Spleen (tissue), 7 donors: ENCODE results near the gene ADAMTS14.

ENCODE experiments used
- POLR2A ChIP-seq, 3 donors: fragments of 450-650 bp; IDR thresholded peaks; one replicate each; pipeline ENCODE4 v1.5.1; 2017; ENCODE audit warnings: antibody characterized with exemption in 3 of 3, mild to moderate bottlenecking in 1 of 3
- TF ChIP-seq, protein P1 (sequence below), 11 experiments: fragments of 200-600 bp in 7 of 11; fragments of 450-650 bp in 4 of 11; sonication (generic) in 4 of 11; IDR thresholded peaks in 8 of 11; conservative IDR thresholded peaks in 3 of 11; 1 replicate in 7 of 11; 2 replicates in 4 of 11; pipeline versions ENCODE4 v1.4.0 to v1.8.0; 2016 to 2021; ENCODE audit warnings: antibody characterized with exemption in 11 of 11, inconsistent platforms in 4 of 11, mild to moderate bottlenecking in 1 of 11
- donor health status: DM: no; HTN: no; CAD: no; lungs with moderate emphysema.
- donor health status: DM: no; HTN: no; CAD: no.
- donor health status: DM: no; HTN: no; CAD: no.

DNA sequence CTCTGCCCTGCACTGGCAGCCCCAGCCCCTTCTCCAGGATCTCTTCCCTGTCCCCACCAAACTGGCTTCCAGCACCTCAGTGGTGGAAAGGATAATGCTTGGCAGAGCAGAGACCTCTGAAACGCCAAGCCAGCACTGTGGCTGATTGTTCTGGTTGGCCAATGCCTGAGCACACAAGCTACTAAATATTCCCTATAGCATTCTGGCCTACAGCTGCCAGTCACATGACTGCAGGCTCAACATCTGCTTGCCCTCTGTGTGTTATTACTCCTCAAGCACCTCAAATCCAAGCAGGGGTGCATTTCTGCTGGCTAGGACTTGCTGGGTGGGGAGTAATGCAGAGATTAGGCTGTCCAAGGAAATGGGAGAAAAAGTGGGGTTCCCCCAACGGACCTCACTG, 106.8 kb downstream of the ADAMTS14 start:
- TF ChIP-seq, protein P1, sequence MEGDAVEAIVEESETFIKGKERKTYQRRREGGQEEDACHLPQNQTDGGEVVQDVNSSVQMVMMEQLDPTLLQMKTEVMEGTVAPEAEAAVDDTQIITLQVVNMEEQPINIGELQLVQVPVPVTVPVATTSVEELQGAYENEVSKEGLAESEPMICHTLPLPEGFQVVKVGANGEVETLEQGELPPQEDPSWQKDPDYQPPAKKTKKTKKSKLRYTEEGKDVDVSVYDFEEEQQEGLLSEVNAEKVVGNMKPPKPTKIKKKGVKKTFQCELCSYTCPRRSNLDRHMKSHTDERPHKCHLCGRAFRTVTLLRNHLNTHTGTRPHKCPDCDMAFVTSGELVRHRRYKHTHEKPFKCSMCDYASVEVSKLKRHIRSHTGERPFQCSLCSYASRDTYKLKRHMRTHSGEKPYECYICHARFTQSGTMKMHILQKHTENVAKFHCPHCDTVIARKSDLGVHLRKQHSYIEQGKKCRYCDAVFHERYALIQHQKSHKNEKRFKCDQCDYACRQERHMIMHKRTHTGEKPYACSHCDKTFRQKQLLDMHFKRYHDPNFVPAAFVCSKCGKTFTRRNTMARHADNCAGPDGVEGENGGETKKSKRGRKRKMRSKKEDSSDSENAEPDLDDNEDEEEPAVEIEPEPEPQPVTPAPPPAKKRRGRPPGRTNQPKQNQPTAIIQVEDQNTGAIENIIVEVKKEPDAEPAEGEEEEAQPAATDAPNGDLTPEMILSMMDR (IDR thresholded peaks at IDR 0.05 in 8 of 11, conservative IDR thresholded peaks at IDR 0.05 in 3 of 11): no peak
- no peak for TF ChIP-seq POLR2A (IDR thresholded peaks at IDR 0.05)
